GM18520 (cell line): ENCODE results near the gene CSN1S1.
"Not testable (repeated sequence)": the region's sequence is repeated elsewhere in the genome, so short reads cannot be mapped to it uniquely, and the experiment has no call there.

Experiments used
- ATAC-seq: cut with Tn5 transposase; IDR thresholded peaks from one replicate; pipeline ENCODE4 v1.9.1; 2021; ENCODE audit not compliant: unreplicated experiment

Gene CSN1S1, protein sequence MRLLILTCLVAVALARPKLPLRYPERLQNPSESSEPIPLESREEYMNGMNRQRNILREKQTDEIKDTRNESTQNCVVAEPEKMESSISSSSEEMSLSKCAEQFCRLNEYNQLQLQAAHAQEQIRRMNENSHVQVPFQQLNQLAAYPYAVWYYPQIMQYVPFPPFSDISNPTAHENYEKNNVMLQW

DNA sequence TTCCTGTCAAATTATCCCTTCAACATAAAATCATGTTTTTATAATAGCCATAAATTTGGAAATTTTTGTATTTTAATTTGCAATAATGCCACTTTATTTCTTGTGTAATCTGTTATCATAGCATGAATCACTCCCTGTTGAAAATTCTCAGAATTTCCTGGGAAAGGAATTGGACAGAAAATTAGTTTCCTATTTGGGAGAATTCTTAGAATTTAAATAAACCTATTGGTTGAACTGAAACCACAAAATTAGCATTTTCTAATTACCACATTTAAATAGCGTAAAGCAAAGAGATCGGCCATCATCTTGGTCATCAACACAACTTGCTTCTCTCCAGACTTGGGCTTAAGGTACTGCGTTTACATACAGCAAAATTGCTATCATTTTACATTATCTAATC, at the start of gene CSN1S1:
TSS of gene CSN1S1 (plus strand) at position 301 of the 400 bp plus-strand sequence. CDS start 1,488 bp downstream, outside the sequence.
- ATAC-seq, result no peak

DNA sequence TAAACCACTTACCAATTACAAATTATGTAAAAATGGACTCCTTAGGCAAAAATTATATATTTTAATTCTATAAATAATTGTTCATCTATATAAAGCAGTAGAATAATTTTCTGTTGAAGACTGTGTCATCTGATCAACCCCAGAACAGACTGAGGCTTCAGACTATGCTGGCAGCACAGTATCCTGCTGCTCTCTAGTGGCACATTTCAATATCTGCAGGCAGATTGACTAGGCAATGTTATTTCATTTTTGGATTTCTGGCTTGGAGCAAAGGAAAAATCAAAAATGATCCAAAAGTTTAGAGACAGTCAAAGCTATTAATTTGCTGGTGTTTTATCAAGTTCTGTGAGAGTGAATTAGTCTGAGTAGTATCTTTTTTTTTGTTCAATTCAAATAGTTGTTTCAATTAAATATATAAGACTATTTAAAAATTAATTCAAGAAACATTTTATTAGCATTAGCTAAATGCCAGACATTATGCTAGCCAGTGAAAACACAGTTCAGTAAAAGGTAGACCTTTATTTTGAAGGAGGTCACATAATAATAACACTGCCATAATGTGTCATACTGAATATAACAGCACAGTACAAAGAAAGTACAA, 49.6 kb upstream of the CSN1S1 start:
- ATAC-seq, result peak; percentile 76

DNA sequence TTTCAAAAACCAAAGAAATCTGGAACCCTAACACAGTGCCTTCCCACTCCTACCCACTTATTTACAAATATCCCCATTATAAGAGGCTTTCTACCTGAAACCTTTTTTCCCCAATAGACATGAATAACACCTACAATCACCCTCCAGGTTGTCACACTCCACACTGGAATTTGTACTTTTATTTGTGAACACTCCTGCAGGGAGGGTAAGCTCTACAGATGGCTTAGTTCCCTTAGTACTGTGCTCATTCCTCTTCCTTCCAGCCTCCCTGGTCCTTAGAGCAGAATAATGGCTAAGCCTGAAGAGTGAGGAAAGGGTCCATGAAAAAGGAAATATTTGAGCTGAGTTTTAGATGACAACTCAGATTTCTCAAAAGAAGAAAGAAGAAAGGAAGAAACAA, 48.7 kb upstream of the CSN1S1 start:
- no peak for ATAC-seq

DNA sequence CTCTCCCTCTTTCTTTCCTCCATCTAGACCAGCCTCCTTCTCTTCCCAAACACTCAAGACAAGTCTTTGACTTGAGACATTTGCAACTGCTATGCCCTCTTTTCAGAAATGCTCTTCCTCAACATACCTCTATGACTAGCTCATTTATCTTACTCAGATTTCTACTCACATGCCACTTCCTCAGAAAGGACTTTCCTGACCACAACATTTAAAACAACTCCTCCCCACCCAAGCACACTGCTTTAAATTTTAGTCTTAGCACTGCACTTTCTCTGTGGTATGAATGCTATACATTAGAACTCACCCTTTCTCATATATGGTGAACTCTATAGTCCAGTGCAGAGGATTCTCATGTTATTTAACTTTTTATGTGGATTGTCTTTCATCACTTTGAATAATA, 42.5 kb upstream of the CSN1S1 start:
- no peak for ATAC-seq

DNA sequence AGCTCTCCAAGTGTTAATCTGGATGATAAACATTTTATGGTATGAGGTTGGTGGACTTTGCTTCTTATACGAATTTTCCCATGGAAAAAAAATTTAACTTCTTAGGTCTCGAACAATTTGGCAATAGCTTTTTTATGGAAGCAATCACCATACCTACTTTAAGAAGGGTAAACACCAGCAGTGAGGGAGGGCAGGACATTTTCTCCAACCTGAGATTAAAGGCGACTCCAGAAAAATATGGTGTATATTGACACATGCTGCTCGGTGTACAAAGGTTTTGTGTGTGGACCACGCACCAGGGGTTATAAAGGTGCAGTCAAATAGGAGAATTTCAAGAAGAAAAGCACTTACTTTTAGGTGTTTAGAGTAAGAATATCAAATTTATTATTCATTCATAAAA, 36.7 kb upstream of the CSN1S1 start:
- no peak for ATAC-seq

DNA sequence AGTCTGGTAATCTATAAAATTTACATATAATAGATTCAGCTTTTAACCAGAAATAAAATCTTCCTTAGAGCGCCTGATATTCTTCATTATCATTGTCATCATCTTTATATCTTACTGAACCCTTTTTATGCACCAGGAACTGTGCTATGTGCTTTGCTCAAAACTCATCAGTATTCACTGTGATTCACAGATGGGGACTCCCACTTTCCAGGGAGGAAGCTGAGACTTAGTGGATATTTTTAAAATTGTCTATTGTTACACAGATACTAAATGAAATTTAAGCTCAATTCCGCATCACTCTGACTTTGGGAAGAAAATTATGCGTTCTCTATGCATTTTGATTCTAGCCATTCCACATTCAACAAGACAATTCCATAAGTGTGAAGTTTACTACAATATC, 36.1 kb upstream of the CSN1S1 start:
- ATAC-seq, result no peak

DNA sequence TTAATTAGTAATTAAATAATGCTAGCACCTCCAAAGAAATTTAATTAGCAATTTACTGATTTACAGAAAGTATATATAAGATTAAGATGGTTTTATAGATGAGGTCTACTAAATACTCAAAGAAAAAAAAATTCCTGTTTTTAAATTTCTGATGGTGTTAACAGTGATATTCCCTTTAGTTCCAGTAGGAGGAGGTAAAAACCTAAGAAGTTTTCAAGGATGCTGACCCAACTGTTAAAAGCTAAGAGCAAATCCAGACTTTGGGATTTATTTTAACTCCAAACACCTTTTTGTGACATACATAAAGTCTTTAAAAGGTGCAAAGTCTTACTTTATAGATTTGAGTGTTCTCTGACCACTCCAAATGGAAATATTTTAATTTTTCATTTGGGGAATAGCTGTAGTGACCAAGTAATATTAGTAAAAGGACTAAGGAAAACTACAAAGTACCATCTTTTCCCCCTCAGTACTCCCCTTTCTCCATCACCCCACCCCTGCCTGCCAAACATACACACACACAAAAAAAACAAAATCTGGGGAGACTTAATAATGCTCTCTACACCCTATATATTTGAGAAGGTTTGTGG, 34.2 kb upstream of the CSN1S1 start:
- no peak for ATAC-seq

DNA sequence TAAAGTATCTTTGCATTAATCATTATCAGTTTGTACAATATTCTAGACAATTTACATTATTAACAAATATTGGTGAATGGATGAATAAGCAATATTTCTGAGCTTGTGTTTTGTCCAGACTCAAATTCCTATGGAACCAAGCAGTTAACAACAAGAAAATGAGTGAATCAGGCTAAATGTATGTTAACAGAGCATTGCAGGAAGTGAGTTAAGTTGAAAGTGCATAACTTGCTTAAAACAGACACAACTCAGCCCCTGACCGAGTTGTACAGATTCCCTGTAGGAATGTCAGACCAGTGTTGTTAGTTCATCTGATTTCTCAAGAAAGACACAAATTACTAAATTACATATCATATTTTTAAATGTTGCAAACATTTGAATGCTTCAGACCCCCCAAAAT, 23.7 kb upstream of the CSN1S1 start:
- ATAC-seq, result no peak

DNA sequence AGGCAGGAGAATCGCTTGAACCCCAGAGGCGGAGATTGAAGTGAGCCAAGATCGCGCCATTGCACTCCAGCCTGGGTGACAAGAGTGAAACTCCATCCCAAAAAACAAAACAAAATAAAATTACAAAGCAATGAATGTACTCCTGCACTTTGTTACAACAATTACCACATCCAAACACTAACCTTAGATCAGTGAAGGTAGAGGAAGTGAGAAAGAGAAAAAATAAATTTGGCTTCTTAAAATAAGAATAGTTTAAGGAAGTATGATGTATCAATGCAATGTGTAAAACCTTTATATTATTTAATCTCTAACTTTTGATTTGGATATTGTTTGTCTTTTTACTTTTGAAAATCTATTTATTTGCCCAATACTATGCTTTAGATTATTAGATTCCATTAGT, 21.7 kb upstream of the CSN1S1 start:
- no peak for ATAC-seq

DNA sequence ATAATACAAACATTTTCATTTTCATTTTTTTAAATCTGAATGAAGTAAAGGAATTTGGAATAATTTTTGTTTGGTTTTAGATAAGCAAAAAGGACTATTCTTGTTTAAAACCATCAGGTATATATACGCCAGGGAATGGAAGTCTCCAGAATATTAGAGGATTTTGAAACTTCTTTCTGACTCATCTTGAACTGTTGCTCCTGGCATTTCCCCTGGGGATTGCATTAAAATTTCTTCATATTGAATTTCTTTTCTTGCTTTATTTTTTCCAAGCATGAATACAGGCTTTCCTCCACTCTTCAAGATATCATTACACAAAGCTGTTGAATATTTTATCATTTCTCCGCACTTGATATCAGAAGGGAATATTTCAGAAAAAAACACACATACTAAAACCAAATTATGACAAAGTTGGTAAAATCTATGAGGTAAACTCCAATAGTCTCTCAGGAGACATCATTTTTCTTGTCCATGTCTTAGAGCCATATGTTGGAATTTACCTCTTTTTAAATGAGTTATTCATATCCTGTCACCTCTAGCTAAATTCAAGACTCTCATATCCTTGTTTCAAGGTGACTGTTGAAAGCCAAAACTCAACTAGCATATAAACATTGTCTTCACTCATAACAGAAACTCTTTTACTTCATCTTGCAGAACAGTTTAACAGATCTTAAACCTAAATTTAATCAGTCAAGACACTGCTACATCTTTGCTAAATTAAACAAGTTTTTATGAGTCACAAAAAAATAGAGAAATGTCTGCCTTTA, 20.7 kb upstream of the CSN1S1 start:
- ATAC-seq, result peak; percentile 62

DNA sequence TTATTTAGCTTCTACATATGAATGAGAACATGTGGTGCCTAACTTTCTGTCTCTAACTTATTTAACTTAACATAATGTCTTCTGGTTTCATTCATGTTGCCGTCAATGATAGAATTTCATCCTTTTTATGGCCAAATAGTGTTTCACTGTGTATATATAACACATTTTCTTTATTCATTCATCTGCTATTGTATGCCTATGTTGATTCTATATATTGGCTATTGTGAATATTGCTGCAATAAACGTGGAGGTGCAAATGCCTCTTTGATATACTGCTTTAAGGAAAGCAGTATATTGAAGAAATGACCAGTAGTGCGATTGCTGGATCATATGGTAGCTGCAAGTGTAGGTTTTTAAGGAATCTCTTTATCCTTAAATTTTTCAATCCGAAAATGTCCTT, 10.0 kb upstream of the CSN1S1 start:
- ATAC-seq, result no peak

DNA sequence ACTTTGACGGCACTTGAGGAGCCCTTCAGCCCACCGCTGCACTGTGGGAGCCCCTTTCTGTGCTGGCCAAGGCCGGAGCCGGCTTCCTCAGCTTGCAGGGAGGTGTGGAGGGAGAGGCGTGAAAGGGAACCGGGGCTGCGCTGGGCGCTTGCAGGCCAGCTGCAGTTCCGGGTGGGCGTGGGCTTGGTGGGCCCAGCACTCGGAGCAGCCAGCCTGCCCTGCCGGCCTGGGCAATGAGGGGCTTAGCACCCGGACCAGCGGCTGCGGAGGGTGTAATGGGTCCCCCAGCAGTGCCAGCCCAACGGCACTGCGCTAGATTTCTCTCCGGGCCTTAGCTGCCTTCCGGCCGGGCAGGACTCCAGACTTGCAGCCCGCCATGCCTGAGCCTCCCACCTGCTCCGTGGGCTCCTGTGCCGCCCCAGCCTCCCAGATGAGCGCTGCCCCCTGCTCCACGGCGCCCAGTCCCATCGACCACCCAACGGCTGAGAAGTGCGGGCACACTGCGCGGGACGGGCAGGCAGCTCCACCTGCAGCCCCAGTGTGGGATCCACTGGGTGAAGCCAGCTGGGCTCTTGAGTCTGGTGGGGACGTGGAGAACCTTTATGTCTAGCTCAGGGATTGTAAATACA, 7.0 kb upstream of the CSN1S1 start:
- ATAC-seq, result not testable (repeated sequence)

DNA sequence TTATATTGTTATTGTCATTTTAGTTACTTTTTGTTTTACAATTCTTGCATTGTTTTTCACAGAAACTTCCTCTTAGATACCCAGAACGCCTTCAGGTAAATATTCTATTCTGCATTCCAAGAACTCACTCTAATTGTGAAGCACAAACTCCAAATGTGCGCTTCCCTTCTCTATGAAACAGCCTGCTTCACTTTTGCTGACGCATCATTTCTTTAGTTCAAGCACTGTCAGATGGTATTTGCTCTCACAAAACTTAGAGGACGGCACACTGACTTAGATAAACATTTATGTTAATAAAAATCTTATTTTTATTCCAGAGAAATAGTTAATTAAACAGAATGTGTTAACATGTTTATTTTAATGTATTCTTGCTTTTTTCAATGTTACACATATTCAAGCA, 3.3 kb downstream of the CSN1S1 start:
- ATAC-seq, result no peak

DNA sequence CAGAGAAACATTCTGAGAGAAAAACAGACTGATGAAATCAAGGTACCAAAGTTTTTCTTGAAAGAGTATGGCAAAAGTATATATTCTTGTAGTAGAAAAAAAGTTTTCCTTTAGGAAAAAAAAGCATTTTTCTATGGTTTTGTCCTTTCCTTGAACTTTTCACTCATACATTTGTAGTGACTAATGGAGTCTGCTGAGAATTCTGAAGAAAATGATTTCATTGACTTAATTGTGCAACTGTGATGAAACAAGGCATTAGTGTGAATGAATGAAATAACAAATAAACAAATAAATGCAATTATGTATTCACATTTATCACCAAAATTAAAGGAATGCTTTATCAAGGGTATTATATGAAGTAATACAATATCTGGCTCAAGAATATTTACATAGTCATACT, 5.7 kb downstream of the CSN1S1 start:
- no peak for ATAC-seq

DNA sequence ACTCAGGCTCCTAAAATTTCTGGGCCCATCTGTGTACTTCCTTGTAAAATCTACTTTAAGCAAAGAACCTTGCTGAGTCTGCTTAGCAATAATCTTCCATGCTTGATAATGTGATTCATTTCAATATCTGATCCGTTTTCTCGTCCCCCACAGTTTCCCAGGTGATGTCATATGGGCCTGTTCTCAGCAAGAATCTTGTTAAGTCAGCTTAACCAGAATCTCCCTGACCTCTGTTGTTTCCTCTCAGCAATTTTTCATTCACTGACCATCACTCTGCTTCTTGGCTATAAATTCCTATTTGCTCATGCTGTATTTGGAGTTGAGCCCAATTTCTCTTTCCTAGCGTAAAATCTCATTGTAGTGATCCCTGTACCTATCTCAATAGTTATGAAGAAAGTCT, 20.7 kb downstream of the CSN1S1 start:
- ATAC-seq, result no peak

DNA sequence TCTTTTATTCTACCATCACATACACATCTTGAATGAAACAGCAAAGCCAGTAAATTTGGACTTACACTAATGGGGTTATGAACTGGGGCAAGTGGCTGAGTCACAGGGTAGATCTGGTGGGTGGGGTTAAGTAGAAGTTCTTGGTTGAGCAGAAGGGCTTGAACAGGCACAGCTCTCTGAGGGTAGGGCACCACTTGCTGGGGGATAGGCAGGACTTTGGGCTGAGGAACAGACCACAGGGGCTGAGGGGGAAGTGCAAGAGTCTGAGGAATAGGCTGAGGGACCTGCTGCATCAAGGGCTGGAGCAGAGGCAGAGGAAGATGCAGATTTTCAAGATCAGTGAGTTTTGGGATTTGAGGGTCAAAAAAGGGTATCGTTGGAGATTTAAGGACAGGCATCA, 26.3 kb downstream of the CSN1S1 start:
- ATAC-seq, result no peak

DNA sequence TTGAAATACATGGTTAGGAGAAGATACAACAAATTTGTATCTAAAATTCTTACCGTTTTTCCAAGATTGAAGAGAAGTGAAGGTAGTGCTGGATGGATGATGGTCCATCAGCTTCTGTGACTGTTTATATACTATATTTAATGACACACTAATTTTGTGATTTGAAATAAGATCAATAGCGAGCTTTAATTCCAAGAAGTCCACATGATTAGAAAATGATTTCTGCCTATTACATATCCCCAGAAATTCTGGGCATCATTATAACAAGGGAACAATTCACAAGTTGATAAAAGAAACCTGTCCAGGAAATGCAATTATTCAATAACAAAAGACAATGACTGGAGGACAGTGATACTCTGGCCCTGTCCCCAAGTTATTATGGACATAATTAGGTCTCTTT, 34.8 kb downstream of the CSN1S1 start, which contains the start of gene CSN2:
TSS of gene CSN2 (minus strand) at position 101 of the 400 bp plus-strand sequence. CDS start 4,733 bp downstream, outside the sequence.
- ATAC-seq, result no peak

DNA sequence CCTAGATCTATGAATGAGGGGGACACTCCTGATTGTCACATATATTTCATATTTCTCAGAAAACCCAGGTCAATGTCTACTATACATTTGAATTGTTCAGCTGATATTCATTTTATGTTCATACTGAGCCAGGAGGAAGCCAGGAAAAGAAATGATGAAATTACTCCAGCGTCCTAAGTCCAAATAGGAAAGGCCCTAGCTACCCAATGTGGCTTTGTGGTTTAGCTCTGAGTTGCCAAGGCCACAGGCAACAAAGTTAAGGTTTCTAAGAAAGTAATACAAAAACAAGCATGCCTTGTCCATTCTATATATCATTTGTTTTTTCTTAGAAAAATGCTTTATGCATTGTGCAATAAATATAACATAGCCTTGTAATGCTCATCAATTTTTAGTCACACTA, 39.2 kb downstream of the CSN1S1 start:
- ATAC-seq, result no peak

DNA sequence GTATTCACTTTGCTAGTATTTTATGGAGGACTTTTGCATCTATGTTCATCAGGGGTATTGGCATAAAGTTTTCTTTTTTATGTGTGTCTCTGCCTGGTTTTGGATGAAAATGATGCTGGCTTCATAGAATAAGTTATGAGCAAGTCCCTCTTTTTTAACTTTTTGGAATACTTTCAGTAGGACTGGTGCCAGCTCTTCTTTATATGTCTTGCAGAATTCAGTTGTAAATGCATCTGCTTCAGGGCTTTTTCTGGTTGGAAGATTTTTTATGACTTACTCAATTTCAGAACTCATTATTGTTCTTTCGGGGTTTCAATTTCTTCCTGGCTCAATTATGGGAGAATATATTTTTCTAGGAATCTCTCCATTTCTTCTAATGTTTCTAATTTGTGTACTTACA, 43.8 kb downstream of the CSN1S1 start:
- ATAC-seq, result no peak

DNA sequence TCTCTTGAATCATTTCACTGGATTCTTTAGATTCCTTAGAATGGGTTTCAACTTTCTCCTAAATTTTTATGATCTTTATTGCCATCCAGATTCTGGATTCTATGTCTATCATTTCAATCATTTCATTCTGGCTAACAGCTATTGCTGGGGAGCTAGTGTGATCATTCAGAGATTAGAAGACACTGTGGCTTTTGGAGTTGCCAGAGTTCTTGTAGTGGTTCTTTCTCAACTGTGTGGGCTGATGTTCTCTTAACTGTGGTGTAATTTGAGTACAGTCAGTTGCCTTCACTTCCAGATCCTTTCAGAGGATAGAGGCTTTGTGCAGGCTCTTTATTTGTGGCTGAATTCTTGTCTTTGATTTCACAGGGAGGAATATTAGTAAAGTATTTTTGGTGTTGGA, 46.7 kb downstream of the CSN1S1 start:
- no peak for ATAC-seq

DNA sequence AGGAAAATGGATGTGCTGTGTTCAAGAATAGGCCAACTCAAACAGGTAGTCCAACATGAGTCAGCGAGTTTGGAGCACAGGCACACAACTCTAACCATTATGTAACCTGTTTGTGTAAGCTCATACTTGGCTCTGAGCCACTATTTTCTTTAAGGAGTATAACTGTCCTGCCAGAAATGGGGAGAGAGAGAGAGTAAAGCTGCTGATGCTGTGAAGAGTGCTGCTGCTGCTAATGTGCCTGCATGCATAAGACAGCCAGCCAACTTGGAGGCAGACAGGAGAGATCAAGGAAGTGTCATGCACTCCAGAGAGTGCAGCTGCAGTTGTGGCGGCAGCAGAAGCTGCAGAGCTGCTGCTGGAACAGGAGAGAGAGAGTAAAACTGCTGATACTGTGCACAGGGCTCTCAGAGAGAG, 53.2 kb downstream of the CSN1S1 start:
- no peak for ATAC-seq
